HG02870 (cell line): Measurements from ENCODE around the gene ZNF341.

Source experiments
- ATAC-seq: cut with Tn5 transposase; IDR thresholded peaks from one replicate; pipeline ENCODE4 v1.9.1; 2021; ENCODE audit warnings: mild to moderate bottlenecking, moderate library complexity; ENCODE audit not compliant: unreplicated experiment

The ZNF341 gene

GRCh38 chr20:33821270-33821836 lies 89.6 kb downstream of the ZNF341 start:
- no peak for ATAC-seq

- no peak for ATAC-seq
Observed at GRCh38 chr20:33822423-33822822, 90.6 kb downstream of the ZNF341 start.

- no peak for ATAC-seq
Observed at GRCh38 chr20:33822991-33823390, 91.2 kb downstream of the ZNF341 start.

- ATAC-seq, result no peak
Observed at GRCh38 chr20:33824852-33825251, 93.1 kb downstream of the ZNF341 start.

GRCh38 chr20:33825340-33826269 lies 93.8 kb downstream of the ZNF341 start:
- ATAC-seq, result no peak

- ATAC-seq, result no peak
Observed at GRCh38 chr20:33826270-33826897, 94.6 kb downstream of the ZNF341 start.

GRCh38 chr20:33827109-33827508 lies 95.3 kb downstream of the ZNF341 start:
- ATAC-seq, result no peak

GRCh38 chr20:33827634-33828325 lies 96.0 kb downstream of the ZNF341 start:
- no peak for ATAC-seq

- no peak for ATAC-seq
Observed at GRCh38 chr20:33828326-33828844, 96.6 kb downstream of the ZNF341 start.

GRCh38 chr20:33828967-33829560 lies 97.3 kb downstream of the ZNF341 start:
- ATAC-seq, result no peak

- no peak for ATAC-seq
Observed at GRCh38 chr20:33829636-33830035, 97.8 kb downstream of the ZNF341 start.

GRCh38 chr20:33830371-33830770 lies 98.6 kb downstream of the ZNF341 start:
- ATAC-seq, result no peak

- ATAC-seq, result no peak
Observed at GRCh38 chr20:33832103-33832804, 100.5 kb downstream of the ZNF341 start.

- ATAC-seq, result no peak
Observed at GRCh38 chr20:33833333-33833732, 101.5 kb downstream of the ZNF341 start.

- ATAC-seq, result no peak
Observed at GRCh38 chr20:33835615-33836172, 103.9 kb downstream of the ZNF341 start.

- ATAC-seq, result no peak
Observed at GRCh38 chr20:33836277-33836676, 104.5 kb downstream of the ZNF341 start.

- no peak for ATAC-seq
Observed at GRCh38 chr20:33837096-33837830, 105.5 kb downstream of the ZNF341 start.

GRCh38 chr20:33838035-33838864 lies 106.5 kb downstream of the ZNF341 start:
- ATAC-seq, result no peak
